Measurements from ENCODE around the gene HTR1D. TPM values are rescaled to one million over a fixed set of nuclear protein-coding genes. Genes with fewer than 3 reads are reported as not detected.
"Not testable (repeated sequence)": the region's sequence is repeated elsewhere in the genome, so short reads cannot be mapped to it uniquely, and the experiment has no call there.

Gene HTR1D
- total RNA-seq, 1 donor from 2014 or later = 2.1 TPM

DNA sequence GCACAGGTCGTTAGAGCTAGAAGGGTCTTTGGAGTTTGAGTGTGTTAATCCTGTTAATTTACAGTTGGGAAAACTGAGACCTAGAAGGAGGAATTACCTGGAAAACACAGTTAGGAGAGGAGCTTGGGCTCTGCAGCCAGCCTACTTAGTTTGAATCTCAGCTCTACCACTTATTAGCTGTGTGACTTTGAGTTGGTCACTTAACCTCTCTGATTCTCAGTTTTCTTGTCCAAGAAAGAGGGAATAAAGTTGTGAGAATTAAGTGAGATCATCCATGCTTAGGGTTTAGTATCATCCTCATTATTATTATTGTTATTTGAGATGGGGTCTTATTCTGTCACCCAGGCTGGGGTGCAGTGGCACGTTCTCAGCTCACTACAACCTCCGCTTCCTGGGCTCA lies 5.4 kb upstream of the HTR1D start:
- DNase-seq (ENCODE audit: low spot score) = no peak

DNA sequence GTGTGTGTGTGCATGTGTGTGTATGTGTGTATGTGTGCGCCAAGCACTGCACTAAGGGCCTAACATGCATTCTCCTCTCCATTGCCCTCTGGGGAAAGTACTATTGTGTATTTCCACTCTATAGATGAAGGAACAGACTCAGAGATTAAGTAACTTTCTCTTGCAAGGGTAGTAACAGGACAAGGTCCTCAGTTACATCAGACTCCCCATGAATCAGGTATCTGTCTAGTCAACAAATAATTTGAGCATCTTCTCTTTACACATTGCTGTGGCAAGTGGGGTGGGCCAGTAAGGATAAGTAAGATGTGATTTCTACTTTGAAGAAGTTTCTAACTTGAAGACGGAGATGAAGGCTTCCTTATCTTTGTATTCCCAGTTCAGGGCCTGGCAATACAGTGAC lies 5.0 kb upstream of the HTR1D start:
- no peak for DNase-seq (ENCODE audit: low spot score)
- intact Hi-C loops (cut with DNase I) = no loop called here
- no peak for ATAC-seq

More for the DNA sequence above, 5.4 kb upstream of the HTR1D start:
- intact Hi-C loops (cut with DNase I) = no loop called here
- ATAC-seq = no peak

GRCh38 chr1:23221107-23221506 lies 3.8 kb upstream of the HTR1D start:
- ATAC-seq = no peak
- no peak for DNase-seq (ENCODE audit: low spot score)
- intact Hi-C loops (cut with DNase I) = no loop called here

DNA sequence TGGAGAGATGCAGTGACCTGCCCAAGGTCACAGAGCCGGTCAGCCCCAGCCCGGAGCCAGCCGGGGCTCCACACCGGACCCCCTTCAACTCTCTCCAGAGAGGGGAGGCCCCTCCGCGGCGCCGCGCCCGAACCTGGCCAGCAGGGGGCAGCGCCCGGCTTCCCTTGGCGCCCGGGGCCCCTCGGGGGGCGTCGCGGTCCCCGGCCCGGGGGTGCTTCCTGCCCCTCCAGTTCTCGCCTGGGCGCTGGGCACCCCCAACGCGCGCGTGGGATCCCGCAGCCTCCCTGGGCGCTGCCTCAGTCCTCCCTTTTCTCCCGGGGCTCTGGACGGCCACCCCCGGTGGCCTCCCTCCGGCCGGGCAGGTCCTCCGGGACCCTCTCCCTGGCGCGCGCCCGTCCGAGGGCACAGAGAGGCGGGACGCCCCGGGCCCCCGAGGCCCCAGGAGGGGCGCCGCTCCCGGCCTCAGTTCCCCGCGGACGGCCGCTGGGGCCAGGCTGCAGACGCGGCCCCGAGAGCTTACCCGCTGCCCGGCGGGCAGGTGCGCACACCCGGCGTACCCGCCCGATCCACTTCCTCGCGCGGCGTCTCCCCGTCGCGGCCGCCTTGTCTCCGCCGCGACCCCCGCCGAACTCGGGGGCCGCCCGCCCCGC lies 406 bp downstream of the HTR1D start:
- DNase-seq (ENCODE audit: low spot score) (no peak), ATAC-seq (no peak)
- intact Hi-C loops (cut with DNase I) = no loop called here

- intact Hi-C loops (cut with DNase I) = no loop called here
- ATAC-seq (no peak), DNase-seq (ENCODE audit: low spot score) (no peak)
Measured at GRCh38 chr1:23215751-23216449, 1.4 kb downstream of the HTR1D start.

GRCh38 chr1:23215291-23215690 lies 2.0 kb downstream of the HTR1D start:
- intact Hi-C loops (cut with DNase I) = no loop called here
- ATAC-seq (no peak), DNase-seq (ENCODE audit: low spot score) (no peak)

DNA sequence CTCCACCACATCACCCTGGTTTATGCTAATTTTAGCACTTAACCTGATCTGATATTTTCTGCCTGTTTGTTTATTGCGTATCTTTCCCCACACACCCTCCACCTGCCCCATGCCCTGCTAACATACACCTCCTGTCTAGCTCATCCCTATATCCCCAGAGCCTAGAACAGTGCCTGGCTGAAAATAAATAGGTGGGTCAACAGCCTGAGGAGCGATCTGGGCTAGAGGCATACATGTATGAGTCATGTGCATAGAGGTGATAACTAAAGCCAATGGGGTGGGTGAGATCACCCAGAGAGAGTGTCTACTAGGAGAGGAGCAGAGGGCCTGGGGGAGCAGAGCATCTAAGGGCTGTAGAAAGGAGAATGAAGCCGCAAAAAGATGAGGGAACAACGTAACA lies 2.7 kb downstream of the HTR1D start:
- no peak for ATAC-seq
- intact Hi-C loops (cut with DNase I) = no loop called here
- DNase-seq (ENCODE audit: low spot score) = no peak

DNA sequence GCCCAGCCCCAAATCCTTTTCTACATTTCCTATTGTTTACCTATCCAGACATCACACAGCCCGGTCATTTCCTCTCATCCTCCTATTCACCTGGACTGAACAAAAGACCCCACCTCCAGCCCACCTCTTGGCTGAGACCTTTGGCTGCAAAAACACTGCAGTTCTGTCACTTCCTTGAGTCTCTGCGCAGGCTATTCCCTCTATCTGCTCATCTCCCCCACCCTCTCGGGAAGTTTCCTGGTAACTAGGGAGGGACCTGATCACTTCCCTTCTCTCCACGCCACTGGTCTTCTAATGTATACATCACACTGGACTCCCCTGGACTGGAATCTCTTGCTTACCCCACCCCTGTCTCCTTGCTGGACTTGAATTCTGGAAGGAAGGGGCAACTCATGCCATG lies 5.3 kb downstream of the HTR1D start:
- ATAC-seq (no peak), DNase-seq (ENCODE audit: low spot score) (no peak)
- intact Hi-C loops (cut with DNase I) = no loop called here

DNA sequence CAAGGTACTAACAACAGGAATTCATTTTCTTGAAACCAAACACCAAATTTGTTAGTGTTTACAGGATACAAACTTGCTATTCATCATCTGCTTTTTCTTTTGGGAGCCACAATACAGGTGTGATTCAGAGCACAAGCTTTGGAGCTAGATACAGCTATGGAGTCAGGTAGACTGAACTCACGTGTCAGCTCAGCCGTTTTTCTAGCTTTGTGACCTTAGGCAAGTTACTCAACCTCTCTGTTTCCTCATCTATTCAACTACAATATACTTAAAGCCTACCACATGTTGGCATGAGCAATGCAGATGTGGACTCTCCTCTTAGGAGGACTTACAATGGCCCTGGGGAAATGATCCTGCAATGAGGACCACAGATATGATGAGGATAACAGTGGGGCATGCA lies 6.3 kb downstream of the HTR1D start:
- ATAC-seq (no peak), DNase-seq (ENCODE audit: low spot score) (no peak)

GRCh38 chr1:23210351-23210785 lies 6.9 kb downstream of the HTR1D start:
- intact Hi-C loops (cut with DNase I) = no loop called here
- DNase-seq (ENCODE audit: low spot score) (no peak), ATAC-seq (no peak)

More for the DNA sequence above, 6.3 kb downstream of the HTR1D start:
- intact Hi-C loops (cut with DNase I) = no loop called here

DNA sequence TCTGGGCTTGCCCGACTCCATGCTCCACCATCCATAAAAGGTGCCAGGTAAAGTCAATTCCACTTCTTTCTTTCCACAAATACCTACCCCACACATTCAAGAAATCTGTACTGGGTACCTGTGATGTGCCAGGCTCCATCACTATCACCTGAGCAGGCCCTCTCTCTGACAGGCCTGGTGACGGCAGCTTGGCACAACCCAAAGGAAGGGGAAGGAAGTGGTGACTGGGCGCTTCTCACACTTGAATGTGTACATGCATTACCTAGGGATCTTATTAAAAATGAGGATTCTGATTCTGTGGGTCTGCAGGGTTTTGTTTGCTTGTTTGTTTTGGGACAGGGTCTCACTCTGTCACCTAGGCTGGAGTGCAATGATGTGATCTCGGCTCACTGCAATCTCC lies 7.5 kb downstream of the HTR1D start:
- intact Hi-C loops (cut with DNase I) = no loop called here
- no peak for ATAC-seq
- no peak for DNase-seq (ENCODE audit: low spot score)

DNA sequence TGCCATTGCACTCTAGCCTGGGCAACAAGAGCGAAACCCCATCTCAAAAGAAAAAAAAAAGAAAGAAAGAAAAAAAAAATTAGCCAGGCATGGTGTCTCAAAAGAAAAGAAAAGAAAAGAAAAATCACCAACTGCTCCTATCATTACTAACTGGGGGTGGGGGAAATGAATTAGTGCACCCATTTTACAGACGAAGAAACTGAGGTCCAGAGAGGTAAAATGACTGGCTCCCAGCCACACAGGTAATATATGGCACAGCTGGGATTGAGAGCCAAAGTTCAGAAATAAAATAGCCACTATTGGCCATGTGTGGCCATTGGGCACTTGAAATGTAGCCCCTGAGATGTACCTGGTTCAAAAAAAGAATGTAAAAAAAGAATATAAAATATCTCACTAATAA lies 8.8 kb downstream of the HTR1D start:
- ATAC-seq (no peak), DNase-seq (ENCODE audit: low spot score) (no peak)
- intact Hi-C loops (cut with DNase I) = no loop called here

DNA sequence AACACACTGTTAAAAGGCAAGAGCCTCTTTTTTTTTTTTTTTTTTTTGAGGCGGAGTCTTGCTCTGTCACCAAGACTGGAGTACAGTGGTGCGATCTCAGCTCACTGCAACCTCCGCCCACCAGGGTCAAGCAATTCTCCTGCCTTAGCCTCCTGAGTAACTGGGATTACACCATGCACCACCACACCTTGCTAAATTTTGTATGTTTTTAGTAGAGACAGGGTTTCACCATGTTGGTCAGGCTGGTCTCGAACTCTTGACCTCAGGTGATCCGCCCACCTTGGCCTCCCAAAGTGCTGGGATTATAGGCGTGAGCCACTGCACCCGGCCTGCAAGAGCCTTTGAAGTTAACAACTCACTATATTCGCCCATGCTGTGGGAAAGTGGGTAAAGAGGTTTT lies 9.6 kb downstream of the HTR1D start:
- intact Hi-C loops (cut with DNase I); ATAC-seq; DNase-seq (ENCODE audit: low spot score): not testable (repeated sequence)

DNA sequence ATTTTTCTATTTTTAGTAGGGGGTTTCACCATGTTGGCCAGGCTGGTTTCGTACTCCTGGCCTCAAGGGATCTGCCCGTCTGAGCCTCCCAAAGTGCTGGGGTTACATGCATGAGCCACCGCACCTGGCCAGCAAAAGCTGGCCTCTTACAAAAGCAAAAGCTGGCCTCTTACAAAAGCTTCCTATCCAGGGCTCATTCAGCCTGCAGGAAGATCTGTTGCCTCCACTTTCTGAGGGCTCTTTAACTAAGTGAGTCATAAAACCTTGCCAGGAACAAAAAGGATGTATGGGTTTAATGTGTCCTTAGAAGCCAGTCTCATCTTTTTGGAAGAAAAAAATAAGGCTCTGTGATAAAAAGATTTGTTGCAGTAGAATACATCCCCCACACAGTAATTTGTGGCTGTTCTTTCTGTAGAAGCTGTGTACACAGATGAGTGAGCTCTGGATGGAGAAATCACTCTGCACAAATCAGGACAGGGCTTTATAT lies 15.0 kb downstream of the HTR1D start:
- intact Hi-C loops (cut with DNase I) = no loop called here
- DNase-seq (ENCODE audit: low spot score) (no peak), ATAC-seq (no peak)

DNA sequence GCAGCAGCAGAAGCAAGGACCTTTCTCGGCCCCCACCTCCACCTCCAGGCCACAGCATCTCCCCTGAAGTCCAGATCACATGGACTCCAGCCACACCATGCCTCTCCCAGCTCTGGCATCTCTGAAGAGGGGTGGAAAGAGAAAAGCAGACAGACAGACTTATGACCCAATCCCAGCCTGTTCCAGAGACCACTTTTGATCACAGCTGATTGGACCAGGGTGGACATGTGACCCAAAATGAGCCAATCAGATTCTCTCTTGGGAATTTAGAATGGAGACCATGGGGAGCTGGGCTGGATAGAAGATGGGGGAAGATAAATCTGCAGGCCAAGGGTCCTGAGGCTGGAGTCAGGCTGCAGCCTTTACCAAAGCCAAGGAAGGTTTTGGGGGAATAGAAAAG lies 16.4 kb downstream of the HTR1D start:
- DNase-seq (ENCODE audit: low spot score) (no peak), ATAC-seq (no peak)
- intact Hi-C loops (cut with DNase I) = no loop called here

DNA sequence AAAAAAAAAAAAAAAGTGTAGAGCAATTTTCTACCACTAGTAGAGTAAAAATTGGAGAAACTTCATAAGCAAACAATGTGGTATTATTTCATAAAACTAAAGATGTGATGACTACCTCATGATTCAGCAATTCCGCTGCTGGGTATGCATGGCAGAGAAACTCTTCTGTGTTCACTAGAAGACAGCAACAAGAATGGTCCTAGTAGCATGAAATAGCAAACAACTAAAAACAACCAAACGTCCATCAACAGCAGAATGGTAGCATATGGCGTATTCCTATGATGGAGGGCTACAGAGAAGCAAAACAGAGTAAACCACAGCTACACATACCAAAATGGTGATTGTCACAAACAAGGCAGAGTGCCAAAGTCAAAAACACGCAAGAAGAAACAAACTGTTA lies 18.9 kb downstream of the HTR1D start:
- ATAC-seq (no peak), DNase-seq (ENCODE audit: low spot score) (no peak)
- intact Hi-C loops (cut with DNase I) = no loop called here

DNA sequence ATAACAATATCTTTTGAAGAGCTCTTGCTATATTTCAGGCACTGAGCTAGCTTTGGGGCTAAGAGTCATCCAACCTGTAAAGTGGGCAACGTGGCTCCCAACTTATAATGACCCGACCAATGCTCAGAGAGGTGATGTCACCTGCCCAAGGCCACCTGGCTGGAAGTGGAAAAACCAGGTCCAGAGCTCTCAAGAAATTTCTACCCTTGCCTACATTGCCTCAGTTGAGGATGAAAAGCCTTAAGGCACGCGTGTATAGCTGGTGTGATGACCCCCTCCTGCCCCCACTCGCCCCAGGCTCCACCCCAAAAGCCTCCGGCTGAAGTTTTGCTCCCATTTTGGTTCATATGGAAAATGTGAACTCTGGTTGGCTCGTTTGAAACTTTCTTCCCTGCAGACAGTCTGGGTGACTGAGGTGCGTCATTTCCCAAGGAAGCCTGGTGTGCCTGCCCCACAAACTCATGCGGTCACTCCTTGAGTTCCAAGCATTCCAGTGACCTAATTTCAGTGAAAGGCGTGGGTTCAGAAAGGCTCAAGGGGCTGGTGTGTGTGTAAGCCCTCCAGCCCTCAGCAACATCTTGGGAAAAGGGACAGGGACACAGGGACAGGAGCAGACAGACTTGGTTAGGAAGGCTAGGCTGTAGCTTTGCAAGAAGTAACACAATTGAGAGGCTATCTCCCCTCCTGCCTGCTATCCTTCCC lies 20.5 kb downstream of the HTR1D start:
- intact Hi-C loops (cut with DNase I) = no loop called here

GRCh38 chr1:23194119-23194984 lies 22.9 kb downstream of the HTR1D start:
- no peak for ATAC-seq
- intact Hi-C loops (cut with DNase I) = no loop called here
- no peak for DNase-seq (ENCODE audit: low spot score)

More for the DNA sequence above, 20.5 kb downstream of the HTR1D start:
- DNase-seq (ENCODE audit: low spot score) = no peak
- no peak for ATAC-seq

GRCh38 chr1:23193391-23194118 lies 23.7 kb downstream of the HTR1D start:
- DNase-seq (ENCODE audit: low spot score) = no peak
- intact Hi-C loops (cut with DNase I) = no loop called here
- no peak for ATAC-seq
